ENCODE data around the gene SAA4. TPM values are rescaled to one million over a fixed set of nuclear protein-coding genes. Genes with fewer than 3 reads are reported as not detected.

Gene SAA4

Small RNA genes lying within 50 kb of the gene (small RNA-seq; reads per million reads assigned to genes)
- gene RNA5SP333 (not detected), gene RNA5SP334 (not detected)
